H9 (cell line): ENCODE results near the gene ATP6V0A1. TPM values are rescaled to one million over a fixed set of nuclear protein-coding genes. Genes with fewer than 3 reads are reported as not detected.

ENCODE experiments used
- DNase-seq: peaks from one replicate; pipeline ENCODE4 v3.0.0-alpha.2; 2017
- H2AFZ ChIP-seq: one replicate; pipeline ENCODE4 v1.6.1; 2013; ENCODE audit warnings: mild to moderate bottlenecking, low read length, control low read depth, moderate library complexity
- H2AK5ac ChIP-seq: 2 replicates; pipeline ENCODE4 v1.6.1; 2013; ENCODE audit warnings: low read length, control low read depth, mixed read lengths; ENCODE audit not compliant: insufficient read length
- H2BK120ac ChIP-seq: one replicate; pipeline ENCODE4 v1.6.1; 2013; ENCODE audit warnings: low read depth, mild to moderate bottlenecking, low read length, control low read depth, inconsistent platforms; ENCODE audit not compliant: poor library complexity, severe bottlenecking
- H2BK12ac ChIP-seq: 2 replicates; pipeline ENCODE4 v1.6.1; 2013; ENCODE audit warnings: low read length, control low read depth, mixed read lengths, low read depth; ENCODE audit not compliant: insufficient read length
- H2BK15ac ChIP-seq: 2 replicates; pipeline ENCODE4 v1.6.1; 2013; ENCODE audit warnings: low read depth, low read length, control low read depth
- H2BK20ac ChIP-seq: one replicate; pipeline ENCODE4 v1.6.1; 2013; ENCODE audit warnings: low read depth, mild to moderate bottlenecking, low read length, control low read depth, inconsistent platforms; ENCODE audit not compliant: poor library complexity, severe bottlenecking
- H2BK5ac ChIP-seq: 2 replicates; pipeline ENCODE4 v1.6.1; 2013; ENCODE audit warnings: low read length, control low read depth, mixed read lengths; ENCODE audit not compliant: insufficient read length
- H3K14ac ChIP-seq: 2 replicates; pipeline ENCODE4 v1.6.1; 2013; ENCODE audit warnings: low read length, control low read depth; ENCODE audit not compliant: insufficient read depth
- H3K18ac ChIP-seq: 2 replicates; pipeline ENCODE4 v1.6.1; 2013; ENCODE audit warnings: low read depth, mild to moderate bottlenecking, mixed read lengths, low read length, control low read depth; ENCODE audit not compliant: insufficient read length
- H3K23ac ChIP-seq: 2 replicates; pipeline ENCODE4 v1.6.1; 2013; ENCODE audit warnings: low read length, control low read depth, mixed read lengths, low read depth; ENCODE audit not compliant: insufficient read length
- H3K23me2 ChIP-seq: 2 replicates; pipeline ENCODE4 v1.6.1; 2013; ENCODE audit warnings: low read depth, mild to moderate bottlenecking, mixed read lengths, low read length, control low read depth; ENCODE audit not compliant: insufficient read length, poor library complexity, severe bottlenecking
- H3K27ac ChIP-seq: 2 replicates; pipeline ENCODE4 v1.5.1; 2013; ENCODE audit warnings: low read length, control low read depth, mixed read lengths, low read depth; ENCODE audit not compliant: insufficient read length
- H3K27me3 ChIP-seq: 2 replicates; pipeline ENCODE4 v1.6.1; 2013; ENCODE audit warnings: low read length, control low read depth, inconsistent platforms; ENCODE audit not compliant: insufficient read depth
- H3K4ac ChIP-seq: 2 replicates; pipeline ENCODE4 v1.6.1; 2013; ENCODE audit warnings: low read depth, mild to moderate bottlenecking, control low read depth, inconsistent platforms, low read length, moderate library complexity
- H3K4me1 ChIP-seq: 2 replicates; pipeline ENCODE4 v1.6.1; 2013; ENCODE audit warnings: low read length, control low read depth, inconsistent platforms; ENCODE audit not compliant: insufficient read depth
- H3K4me2 ChIP-seq: 2 replicates; pipeline ENCODE4 v1.6.1; 2013; ENCODE audit warnings: low read length, control low read depth, mixed read lengths; ENCODE audit not compliant: insufficient read length, insufficient read depth
- H3K56ac ChIP-seq: 2 replicates; pipeline ENCODE4 v1.6.1; 2013; ENCODE audit warnings: low read depth, mild to moderate bottlenecking, mixed read lengths, low read length, control low read depth; ENCODE audit not compliant: insufficient read length
- H3K79me1 ChIP-seq: 2 replicates; pipeline ENCODE4 v1.6.1; 2013; ENCODE audit warnings: low read depth, mild to moderate bottlenecking, moderate library complexity, low read length, control low read depth, inconsistent platforms; ENCODE audit not compliant: insufficient read depth, poor library complexity, severe bottlenecking
- H3K79me2 ChIP-seq: 2 replicates; pipeline ENCODE4 v1.6.1; 2013; ENCODE audit warnings: low read length, control low read depth, inconsistent platforms; ENCODE audit not compliant: insufficient read depth
- H3K9ac ChIP-seq: 2 replicates; pipeline ENCODE4 v1.6.1; 2013; ENCODE audit warnings: low read length, control low read depth, mixed read lengths; ENCODE audit not compliant: insufficient read length; ENCODE audit errors: extremely low read depth
- H3K9me3 ChIP-seq: one replicate; pipeline ENCODE4 v1.6.1; 2013; ENCODE audit warnings: low read depth, low read length, inconsistent platforms; ENCODE audit not compliant: control insufficient read depth
- H3T11ph ChIP-seq: one replicate; pipeline ENCODE4 v1.6.1; 2013; ENCODE audit warnings: mild to moderate bottlenecking, low read length, control low read depth, inconsistent platforms
- H4K20me1 ChIP-seq: one replicate; pipeline ENCODE4 v1.6.1; 2013; ENCODE audit not compliant: control insufficient read depth, insufficient read length, insufficient read depth
- H4K5ac ChIP-seq: 2 replicates; pipeline ENCODE4 v1.6.1; 2013; ENCODE audit warnings: low read depth, mild to moderate bottlenecking, mixed read lengths, low read length, control low read depth; ENCODE audit not compliant: insufficient read length
- H4K8ac ChIP-seq: replicated peaks from 2 replicates; pipeline ENCODE4 v1.6.1; 2013; ENCODE audit warnings: low read length, control low read depth, mixed read lengths, low read depth; ENCODE audit not compliant: insufficient read length
- H4K91ac ChIP-seq: 2 replicates; pipeline ENCODE4 v1.6.1; 2013; ENCODE audit warnings: low read depth, mild to moderate bottlenecking, moderate library complexity, mixed read lengths, low read length, control low read depth; ENCODE audit not compliant: insufficient read length
- H3K27ac Mint-ChIP-seq, 3 experiments: 2 replicates in 2 of 3; 3 replicates in 1 of 3; pipeline ENCODE4 v1.8.0; 2020 to 2021; ENCODE audit warnings: mixed read lengths in 3 of 3, mild to moderate bottlenecking in 1 of 3, moderate library complexity in 1 of 3
- H3K27me3 Mint-ChIP-seq: 2 replicates; pipeline ENCODE4 v1.8.0; 2021; ENCODE audit warnings: low read depth, mild to moderate bottlenecking, moderate library complexity, mixed read lengths
- H3K36me3 Mint-ChIP-seq, 3 experiments: 2 replicates in 2 of 3; 3 replicates in 1 of 3; pipeline ENCODE4 v1.8.0; 2020 to 2021; ENCODE audit warnings: low read depth in 3 of 3, mixed read lengths in 3 of 3; ENCODE audit not compliant: insufficient read depth in 1 of 3
- H3K4me1 Mint-ChIP-seq, 2 experiments: 2 replicates each; pipeline ENCODE4 v1.8.0; 2020; ENCODE audit warnings: mixed read lengths in 2 of 2
- H3K4me3 Mint-ChIP-seq, 2 experiments: 2 replicates in 1 of 2; 3 replicates in 1 of 2; pipeline ENCODE4 v1.8.0; 2020 to 2021; ENCODE audit warnings: mild to moderate bottlenecking in 2 of 2, mixed read lengths in 2 of 2, moderate library complexity in 1 of 2
- H3K9me3 Mint-ChIP-seq, 2 experiments: 2 replicates in 1 of 2; 3 replicates in 1 of 2; pipeline ENCODE4 v1.8.0; 2020; ENCODE audit warnings: mild to moderate bottlenecking in 2 of 2, mixed read lengths in 2 of 2, moderate library complexity in 1 of 2
- CTCF ChIP-seq: fragments of 200-600 bp; sonication (generic); conservative IDR thresholded peaks from 3 replicates; pipeline ENCODE4 v1.8.0; 2021; ENCODE audit warnings: antibody characterized with exemption, mild to moderate bottlenecking
- WGBS: extraction: QIAGEN DNeasy Blood & Tissue Kit; methylation state at CpG from one replicate; pipeline ENCODE4 v1.1.7; 2013; ENCODE audit warnings: missing lambda C conversion rate, low lambda C conversion rate, mixed read lengths; ENCODE audit not compliant: insufficient read length; ENCODE audit errors: extremely low coverage; 5-methylcytosine and 5-hydroxymethylcytosine counted together
- total RNA-seq: library from RNA; stranded (reverse); gene quantifications from 2 replicates; pipeline ENCODE4 v1.2.1, GENCODE V29; 2021

Gene ATP6V0A1
- total RNA-seq, 1 experiment from 2014 or later, result 54.1 TPM

GRCh38 chr17:42547001-42547461 lies 88.4 kb downstream of the ATP6V0A1 start:
- Mint-ChIP-seq H3K27me3 (peaks cover 9% of the 10 kb centered on the region; the same call in 1 of the 2 replicates), H3K4me3 (no peak overlapping the region; a peak in 2 of 5 replicates), H3K36me3 (peaks cover 2 to 10% (median 5%) of the 10 kb centered on the region in 3 experiments; a peak in 4 of 7 replicates), H3K27ac (no peak overlapping the region), H3K9me3 (no peaks in the 10 kb centered on the region), H3K4me1 (peaks cover 4 to 15% of the 10 kb centered on the region in 2 experiments; a peak in 3 of 4 replicates)
- Histone ChIP-seq H3K9me3 (no peaks in the 10 kb centered on the region), H3K4me2 (no peak overlapping the region), H3K18ac (no peak overlapping the region), H4K91ac (no peak overlapping the region), H3K79me1 (no peaks in the 10 kb centered on the region), H4K5ac (no peak overlapping the region), H2BK20ac (no peak overlapping the region), H2BK5ac (no peak overlapping the region), H3K23ac (no peak overlapping the region), H3K4me1 (no peaks in the 10 kb centered on the region), H2BK15ac (no peak overlapping the region), H3K9ac (no peak overlapping the region), H2AK5ac (no peak overlapping the region), H3K4ac (no peak overlapping the region), H4K20me1 (no peaks in the 10 kb centered on the region), H3K27ac (no peak overlapping the region), H3T11ph (no peak overlapping the region), H3K27me3 (no peaks in the 10 kb centered on the region), H3K79me2 (no peaks in the 10 kb centered on the region), H3K14ac (no peak overlapping the region), H2BK120ac (no peak overlapping the region), H3K23me2 (peaks cover 13% of the 10 kb centered on the region), H2AFZ (no peak overlapping the region), H2BK12ac (no peak overlapping the region), H3K56ac (no peak overlapping the region), H4K8ac (no peak overlapping the region)
- WGBS, result no CpG with 5 or more reads among the region's 23 CpGs
- TF ChIP-seq CTCF, result no peak
- no peak for DNase-seq
